Measurements from ENCODE around the gene MED8. TPM values are rescaled to one million over a fixed set of nuclear protein-coding genes. Genes with fewer than 3 reads are reported as not detected.

MED8 gene
- total and polyA plus RNA-seq, 9 of the 15 experiments (the other 6 are each of a cell fraction or from before 2014, with no cell fraction given) = 23.0 to 120 (median 56.4) TPM

DNA sequence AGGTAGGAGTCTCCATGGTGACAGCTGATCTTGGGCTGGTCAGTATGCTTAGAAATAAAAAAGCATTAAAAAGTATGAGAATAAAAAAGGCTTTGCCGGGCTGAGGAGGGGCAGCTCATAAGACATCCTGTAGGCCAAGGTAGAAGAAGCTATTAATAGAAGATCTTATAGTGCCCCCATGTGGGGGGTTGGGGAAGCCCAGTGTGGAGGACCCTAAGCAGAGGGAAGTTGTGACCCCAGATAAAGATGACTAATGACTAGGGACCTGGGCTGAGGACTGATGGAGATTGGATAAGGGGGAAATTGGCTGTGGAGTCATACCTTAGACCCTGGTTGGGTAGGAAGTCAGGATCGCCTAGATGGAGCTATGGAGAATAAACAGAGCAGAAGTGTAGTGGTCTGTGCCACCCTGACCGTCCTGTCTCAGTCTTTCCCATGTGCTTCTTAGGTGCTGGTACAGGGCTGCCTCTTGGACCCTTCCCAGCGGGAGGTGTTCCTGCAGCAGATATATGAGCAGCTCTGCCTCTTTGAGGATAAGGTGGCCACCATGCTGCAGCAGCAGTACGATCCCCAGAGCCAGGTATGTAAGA is 25.1 kb upstream of the MED8 start (continued):
- peak; percentile 86 for TF ChIP-seq FOSL1 (tag; conservative IDR thresholded peaks at IDR 0.05)
- no peak for TF ChIP-seq ZNF24 (IDR thresholded peaks at IDR 0.05)
- TF ChIP-seq, protein P1, sequence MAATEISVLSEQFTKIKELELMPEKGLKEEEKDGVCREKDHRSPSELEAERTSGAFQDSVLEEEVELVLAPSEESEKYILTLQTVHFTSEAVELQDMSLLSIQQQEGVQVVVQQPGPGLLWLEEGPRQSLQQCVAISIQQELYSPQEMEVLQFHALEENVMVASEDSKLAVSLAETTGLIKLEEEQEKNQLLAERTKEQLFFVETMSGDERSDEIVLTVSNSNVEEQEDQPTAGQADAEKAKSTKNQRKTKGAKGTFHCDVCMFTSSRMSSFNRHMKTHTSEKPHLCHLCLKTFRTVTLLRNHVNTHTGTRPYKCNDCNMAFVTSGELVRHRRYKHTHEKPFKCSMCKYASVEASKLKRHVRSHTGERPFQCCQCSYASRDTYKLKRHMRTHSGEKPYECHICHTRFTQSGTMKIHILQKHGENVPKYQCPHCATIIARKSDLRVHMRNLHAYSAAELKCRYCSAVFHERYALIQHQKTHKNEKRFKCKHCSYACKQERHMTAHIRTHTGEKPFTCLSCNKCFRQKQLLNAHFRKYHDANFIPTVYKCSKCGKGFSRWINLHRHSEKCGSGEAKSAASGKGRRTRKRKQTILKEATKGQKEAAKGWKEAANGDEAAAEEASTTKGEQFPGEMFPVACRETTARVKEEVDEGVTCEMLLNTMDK (IDR thresholded peaks at IDR 0.05; ENCODE audit: borderline replicate concordance, insufficient read depth, low read depth, low read length, poor library complexity, severe bottlenecking) = no peak
- no peak for TF ChIP-seq MBD2 (IDR thresholded peaks at IDR 0.05; ENCODE audit: borderline replicate concordance, low read depth)
- TF ChIP-seq KAT8 (IDR thresholded peaks at IDR 0.05; ENCODE audit: low read depth) = no peak
- no peak for TF ChIP-seq ZNF175 (CRISPR knock-in tag; IDR thresholded peaks at IDR 0.05; ENCODE audit: low read depth)
- no peak for TF ChIP-seq MCM2 (IDR thresholded peaks at IDR 0.05; ENCODE audit: low read depth)
- TF ChIP-seq ZZZ3 (IDR thresholded peaks at IDR 0.05) = no peak
- no peak for TF ChIP-seq LEF1 (IDR thresholded peaks at IDR 0.05)
- TF ChIP-seq ATF3 (IDR thresholded peaks at IDR 0.05) = peak; percentile 60; the same call in 1 of the 2 replicates
- 0 out of 2 replicates have a peak, but pooled peaks have one; percentile 54 for TF ChIP-seq ATF3 (CRISPR knock-in tag; conservative IDR thresholded peaks at IDR 0.05)
- peak; percentile 82 for TF ChIP-seq ZEB2 (IDR thresholded peaks at IDR 0.05)
- no peak for TF ChIP-seq E2F3 (CRISPR knock-in tag; IDR thresholded peaks at IDR 0.05)
- TF ChIP-seq XRCC4 (IDR thresholded peaks at IDR 0.05; ENCODE audit: extremely low read depth, insufficient read depth, insufficient read length) = no peak
- no peak for TF ChIP-seq ZNF699 (CRISPR knock-in tag; IDR thresholded peaks at IDR 0.05; ENCODE audit: insufficient replicate concordance)
- peak; percentile 76 to 81 for TF ChIP-seq KDM1A (IDR thresholded peaks at IDR 0.05)
- 0 out of 2 replicates have a peak, but pooled peaks have one; percentile 26 for TF ChIP-seq ZNF41 (CRISPR knock-in tag; conservative IDR thresholded peaks at IDR 0.05)
- TF ChIP-seq CTCF (IDR thresholded peaks at IDR 0.05 in 2 of 3, conservative IDR thresholded peaks at IDR 0.05 in 1 of 3; ENCODE audit: insufficient read depth in 2 of 3, low read depth in 1 of 3, low read length in 3 of 3) = peak; percentile 79 to 95 (median 93)
- TF ChIP-seq NFATC3 (IDR thresholded peaks at IDR 0.05) = no peak
- TF ChIP-seq PKNOX1 (IDR thresholded peaks at IDR 0.05) = 0 out of 2 replicates have a peak, but pooled peaks have one; percentile 22
- peak; percentile 65 for TF ChIP-seq STAG1 (CRISPR knock-in tag; IDR thresholded peaks at IDR 0.05; ENCODE audit: borderline replicate concordance)
- no peak for TF ChIP-seq PCBP2 (IDR thresholded peaks at IDR 0.05; ENCODE audit: low read depth, low read length, poor library complexity, severe bottlenecking)
- TF ChIP-seq MCM7 (IDR thresholded peaks at IDR 0.05) = no peak
- no peak for TF ChIP-seq MAFG (tag; conservative IDR thresholded peaks at IDR 0.05)
- TF ChIP-seq ZBTB8A (IDR thresholded peaks at IDR 0.05; ENCODE audit: partially characterized antibody) = no peak
- TF ChIP-seq ARID1B (IDR thresholded peaks at IDR 0.05) = peak; percentile 67
